GM13976 (cell line): Measurements from ENCODE around the gene TGIF1.

Experiments
- DNase-seq: peaks from one replicate; pipeline ENCODE4 v3.0.0; 2012; ENCODE audit warnings: low spot score
- in situ Hi-C: fragments of 300-500 bp; cut with MboI; formaldehyde crosslinking; loops from one replicate; pipeline ENCODE4 v1.12.0; 2022; ENCODE audit warnings: low sequenced_read_pairs, mixed read lengths, inconsistent platforms; ENCODE audit not compliant: unreplicated experiment
- TF ChIP-seq, protein P1 (sequence below): IDR thresholded peaks from 2 replicates; pipeline ENCODE4 v1.5.1; 2012; ENCODE audit warnings: borderline replicate concordance, mild to moderate bottlenecking; ENCODE audit not compliant: insufficient read depth; ENCODE audit errors: extremely low read depth, missing control alignments, control extremely low read depth

The TGIF1 gene

DNA sequence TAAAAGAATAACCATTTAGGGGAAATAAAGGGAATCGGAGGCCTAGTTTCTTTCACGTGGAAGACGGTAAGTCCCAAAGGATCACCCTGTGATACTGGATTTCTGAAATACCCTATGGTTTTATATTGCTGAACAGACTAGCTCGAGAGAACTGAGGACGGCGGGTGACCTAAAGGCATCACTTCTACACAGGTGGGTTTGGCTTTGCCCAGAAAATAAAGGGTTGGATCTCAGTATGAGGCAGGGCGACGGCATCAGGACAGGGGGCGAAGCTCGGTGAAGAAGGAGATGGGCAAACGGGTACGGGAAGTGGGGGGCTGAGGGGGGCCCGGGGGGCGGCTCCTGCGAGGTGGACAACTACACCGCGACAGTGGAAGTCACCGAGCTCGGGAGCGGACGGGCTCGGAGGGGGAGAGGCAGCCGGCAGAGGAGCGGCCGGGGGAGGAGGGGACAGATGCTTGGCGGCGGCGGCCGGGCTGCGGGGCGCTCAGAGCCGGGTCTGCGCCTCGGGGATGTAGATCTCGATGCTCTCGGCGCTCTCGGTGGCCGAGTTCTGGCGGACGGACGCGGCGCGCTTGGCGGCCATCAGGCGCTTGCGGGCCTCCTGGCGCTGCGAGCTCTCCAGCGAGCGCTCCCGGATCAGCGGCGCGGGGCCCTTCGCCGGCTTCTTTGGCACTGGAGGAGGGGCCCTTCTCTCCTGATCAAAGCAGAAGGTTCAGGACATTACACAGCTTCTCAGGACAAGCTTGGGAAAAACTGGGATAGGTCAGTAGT is 48.9 kb downstream of the TGIF1 start:
- peak; percentile 46 for DNase-seq
- in situ Hi-C loops: no loop called here
- TF ChIP-seq, protein P1, sequence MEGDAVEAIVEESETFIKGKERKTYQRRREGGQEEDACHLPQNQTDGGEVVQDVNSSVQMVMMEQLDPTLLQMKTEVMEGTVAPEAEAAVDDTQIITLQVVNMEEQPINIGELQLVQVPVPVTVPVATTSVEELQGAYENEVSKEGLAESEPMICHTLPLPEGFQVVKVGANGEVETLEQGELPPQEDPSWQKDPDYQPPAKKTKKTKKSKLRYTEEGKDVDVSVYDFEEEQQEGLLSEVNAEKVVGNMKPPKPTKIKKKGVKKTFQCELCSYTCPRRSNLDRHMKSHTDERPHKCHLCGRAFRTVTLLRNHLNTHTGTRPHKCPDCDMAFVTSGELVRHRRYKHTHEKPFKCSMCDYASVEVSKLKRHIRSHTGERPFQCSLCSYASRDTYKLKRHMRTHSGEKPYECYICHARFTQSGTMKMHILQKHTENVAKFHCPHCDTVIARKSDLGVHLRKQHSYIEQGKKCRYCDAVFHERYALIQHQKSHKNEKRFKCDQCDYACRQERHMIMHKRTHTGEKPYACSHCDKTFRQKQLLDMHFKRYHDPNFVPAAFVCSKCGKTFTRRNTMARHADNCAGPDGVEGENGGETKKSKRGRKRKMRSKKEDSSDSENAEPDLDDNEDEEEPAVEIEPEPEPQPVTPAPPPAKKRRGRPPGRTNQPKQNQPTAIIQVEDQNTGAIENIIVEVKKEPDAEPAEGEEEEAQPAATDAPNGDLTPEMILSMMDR: no peak

DNA sequence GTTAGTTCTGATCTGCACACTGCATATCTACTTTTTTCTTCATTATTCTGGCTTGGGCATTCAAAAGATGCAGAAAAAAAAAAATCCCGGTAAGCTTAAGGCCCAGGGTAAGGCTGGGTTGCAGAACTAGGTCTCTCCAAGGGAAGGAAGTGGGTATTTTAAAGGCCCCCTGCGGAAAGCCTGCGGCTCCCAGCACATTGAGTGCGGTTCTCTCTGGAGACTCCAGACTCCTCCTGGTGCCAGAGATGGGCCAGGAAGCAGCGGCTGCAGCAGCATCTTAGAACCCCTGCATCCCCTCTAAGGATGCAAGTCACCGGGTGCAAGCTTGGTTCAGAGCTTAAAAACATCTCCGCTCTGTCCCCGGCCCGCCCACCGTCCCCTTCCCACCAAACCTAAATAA is 49.5 kb downstream of the TGIF1 start:
- no peak for DNase-seq
- TF ChIP-seq, protein P1: no peak
- in situ Hi-C loops: no loop called here

DNA sequence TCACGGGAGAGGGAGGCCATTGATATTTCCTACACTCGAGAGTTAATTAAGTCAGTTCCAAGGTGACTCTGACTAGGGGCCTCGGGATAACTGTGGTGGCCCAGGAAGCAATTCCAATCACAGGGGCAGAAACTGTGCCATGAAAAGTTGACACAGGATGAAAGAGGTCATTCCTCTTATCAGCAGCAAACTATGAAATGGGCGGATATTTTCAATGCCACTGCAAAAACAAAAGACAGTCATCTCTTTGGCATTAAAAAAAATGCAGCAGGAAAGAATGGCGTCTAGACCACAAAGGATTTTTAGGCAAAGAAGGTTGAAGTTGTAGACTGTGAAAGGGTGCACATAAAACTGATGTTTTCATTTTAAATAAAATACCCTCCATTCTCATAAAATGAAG is 50.0 kb downstream of the TGIF1 start:
- in situ Hi-C loops: no loop called here
- TF ChIP-seq, protein P1: no peak
- DNase-seq: no peak

DNA sequence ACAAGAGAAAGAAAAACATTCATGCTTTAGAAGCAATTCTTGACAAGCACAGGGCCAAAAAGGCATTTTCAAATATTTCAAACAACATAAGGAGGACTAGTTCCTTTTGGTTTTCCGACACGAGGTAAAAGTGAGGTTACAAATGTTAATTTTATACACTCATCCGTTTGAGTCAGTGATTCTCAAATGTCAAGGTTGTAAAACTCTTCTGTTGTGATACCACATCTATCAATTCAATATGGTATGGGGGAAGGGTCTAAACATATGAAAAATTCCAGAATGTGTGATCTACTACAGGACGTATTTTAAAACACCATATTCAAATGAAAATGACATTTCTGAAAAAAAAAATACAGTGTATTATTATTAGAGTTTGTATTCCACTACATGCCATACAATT is 52.7 kb downstream of the TGIF1 start:
- no peak for DNase-seq
- in situ Hi-C loops: no loop called here
- TF ChIP-seq, protein P1: no peak

DNA sequence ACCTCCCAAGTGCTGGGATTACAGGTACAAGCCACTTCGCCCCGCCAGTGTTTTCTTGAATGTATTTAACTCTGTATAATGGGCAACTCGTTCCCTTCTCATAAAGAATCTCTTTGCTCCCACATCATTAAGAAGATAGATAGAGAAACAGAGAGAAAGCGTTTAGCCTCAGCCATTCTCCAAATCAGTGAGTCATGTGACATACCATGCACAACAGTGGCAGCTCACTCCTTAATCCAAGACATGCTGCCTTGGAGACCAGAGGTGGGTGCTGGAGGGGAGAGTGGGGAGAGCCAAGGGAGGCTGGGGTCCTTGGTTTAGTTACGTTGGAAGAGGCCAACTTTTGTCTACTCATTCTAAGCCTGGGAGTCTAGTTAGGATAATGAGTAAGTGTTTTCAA is 54.7 kb downstream of the TGIF1 start:
- TF ChIP-seq, protein P1: no peak
- no peak for DNase-seq
- in situ Hi-C loops: no loop called here

DNA sequence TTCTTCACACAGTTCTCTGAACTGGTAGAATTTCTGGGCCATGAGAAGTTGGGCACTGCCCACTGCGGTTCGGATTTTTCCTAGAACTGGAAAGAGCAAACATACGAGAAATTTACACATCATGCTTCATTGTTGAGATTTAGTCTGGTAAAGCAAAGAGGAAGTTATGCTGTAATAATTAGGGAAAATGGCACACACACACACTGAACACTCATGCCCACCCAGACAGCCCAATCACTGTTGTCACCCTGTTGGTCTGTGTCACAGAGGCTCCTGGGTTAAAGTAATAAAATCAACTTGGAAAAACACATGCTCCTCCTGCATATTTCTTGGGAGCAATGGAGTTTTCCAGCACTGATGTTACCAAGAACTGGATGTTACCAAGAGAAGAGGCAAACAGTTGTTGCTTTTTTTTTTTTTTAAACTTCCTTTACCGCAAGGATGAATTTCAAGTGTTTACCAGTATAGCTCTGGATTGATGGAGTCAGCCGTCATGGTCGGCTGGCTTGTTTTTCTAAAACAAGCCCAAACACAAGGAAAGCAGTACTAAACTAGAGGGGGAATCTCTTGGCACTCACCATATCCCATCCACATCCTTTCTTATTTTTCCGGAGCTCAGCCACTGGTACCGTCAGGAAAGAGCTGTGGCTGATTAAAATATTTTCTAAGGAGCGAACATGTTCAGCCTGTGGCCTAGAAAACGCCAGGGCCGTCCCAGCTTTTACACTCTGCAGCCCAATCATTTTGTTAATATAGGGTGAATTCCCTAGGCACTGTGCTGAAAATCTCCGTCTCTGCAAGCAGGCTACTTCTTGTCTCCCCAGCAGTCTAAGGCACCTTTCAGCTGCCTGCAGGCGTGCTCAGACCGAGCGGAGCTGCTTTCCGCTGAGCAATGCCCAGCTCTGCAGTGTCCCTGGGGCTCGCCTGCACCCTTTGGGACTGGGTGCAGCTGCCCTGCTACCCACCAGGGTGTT is 58.9 kb downstream of the TGIF1 start:
- in situ Hi-C loops: no loop called here
- TF ChIP-seq, protein P1: no peak
- no peak for DNase-seq
